ENCODE measurements around the gene SLC5A2.

GRCh38 chr16:31478956-31479355, 4.0 kb upstream of the SLC5A2 start:
- TF ChIP-seq TAF1 (IDR thresholded peaks at IDR 0.05; ENCODE audit: low read depth, low read length), result no peak
- no peak for TF ChIP-seq POLR2A (IDR thresholded peaks at IDR 0.05; ENCODE audit: low read depth, low read length)
- no peak for TF ChIP-seq POLR2AphosphoS5 (IDR thresholded peaks at IDR 0.05; ENCODE audit: low read depth, low read length)
- TF ChIP-seq SPI1 (IDR thresholded peaks at IDR 0.05; ENCODE audit: low read depth, low read length), result no peak
- TF ChIP-seq POU2F2 (IDR thresholded peaks at IDR 0.05; ENCODE audit: low read depth, low read length), result no peak
